Measurements from ENCODE around the gene FOSB. TPM values are rescaled to one million over a fixed set of nuclear protein-coding genes. Genes with fewer than 3 reads are reported as not detected.

FOSB gene
- total and polyA plus RNA-seq, 2 experiments from 2014 or later: 8.3 to 11.9 TPM

DNA sequence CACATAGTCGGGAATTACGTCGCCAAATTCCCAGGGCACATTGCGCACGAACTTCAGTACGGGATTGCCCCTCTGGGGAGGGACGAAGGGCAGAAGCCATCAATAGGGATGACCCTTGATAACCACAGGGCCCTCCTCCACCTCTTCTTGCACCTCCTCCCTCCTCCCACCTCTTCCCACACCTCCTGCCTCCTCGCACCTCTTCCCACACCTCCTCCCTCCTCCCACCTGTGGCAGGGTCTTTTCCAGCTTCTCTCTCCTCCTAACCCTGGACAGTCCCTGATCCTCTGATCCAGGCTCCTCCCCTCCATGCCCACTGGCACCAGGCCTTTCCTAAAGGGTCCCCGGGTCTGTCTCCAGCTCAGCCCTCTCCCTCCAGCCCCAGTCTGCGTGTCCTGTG is 47.4 kb upstream of the FOSB start:
- no peak for TF ChIP-seq EZH2 (IDR thresholded peaks at IDR 0.05; ENCODE audit: insufficient read depth, poor library complexity, severe bottlenecking)
- no peak for TF ChIP-seq EZH2phosphoT487 (IDR thresholded peaks at IDR 0.05; ENCODE audit: insufficient read depth, low read depth)
- Histone ChIP-seq H3K4me3 (no peak overlapping the region), H3K36me3 (ENCODE audit: low read depth) (peaks cover 15% of the 10 kb centered on the region; the same call in 1 of the 2 replicates), H2AFZ (no peak overlapping the region), H3K9me3 (ENCODE audit: low read depth) (no peaks in the 10 kb centered on the region), H3K9me2 (ENCODE audit: insufficient read depth) (no peaks in the 10 kb centered on the region), H3K9ac (no peak overlapping the region), H3F3A (ENCODE audit: insufficient read depth) (peaks cover 9% of the 10 kb centered on the region), H3K4me1 (ENCODE audit: insufficient read depth) (peaks cover 29% of the 10 kb centered on the region), H3K27ac (no peak overlapping the region), H3K4me2 (ENCODE audit: unreplicated experiment) (no peak overlapping the region), H3K79me2 (ENCODE audit: insufficient read depth) (peaks cover 21% of the 10 kb centered on the region), H4K20me1 (ENCODE audit: insufficient read depth) (no peaks in the 10 kb centered on the region), H3K27me3 (replicated peaks; ENCODE audit: insufficient read depth) (no peaks in the 10 kb centered on the region)
- no peak for DNase-seq
- in situ Hi-C loops (cut with MboI): no loop called here
- 84 to 87% methylated on average over 9 to 10 of the region's 10 CpGs for WGBS, 2 experiments (ENCODE audit: low coverage in 1 of 2, low lambda C conversion rate in 2 of 2, missing lambda C conversion rate in 2 of 2)

DNA sequence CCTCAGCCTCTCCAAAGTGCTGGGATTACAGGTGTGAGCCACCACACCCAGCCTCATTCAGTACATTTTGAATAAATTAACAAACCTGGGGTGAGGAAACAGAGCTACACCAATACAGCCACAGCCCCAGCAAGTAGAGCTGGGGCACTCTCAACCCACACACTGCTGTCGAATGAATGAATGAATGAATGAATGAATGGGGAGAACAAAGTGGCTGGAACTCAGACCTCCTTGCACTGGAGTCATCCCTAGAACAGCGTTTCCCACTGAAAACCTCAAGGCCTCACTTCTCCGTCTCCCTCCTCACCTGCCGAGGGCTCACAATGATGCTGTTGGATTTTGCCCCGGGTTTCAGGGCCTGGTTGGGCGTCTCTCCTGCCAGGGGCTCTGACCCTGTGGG is 46.9 kb upstream of the FOSB start:
- Histone ChIP-seq H3K4me3 (no peak overlapping the region), H2AFZ (no peak overlapping the region), H3K36me3 (ENCODE audit: low read depth) (peaks cover 15% of the 10 kb centered on the region; the same call in 1 of the 2 replicates), H3K4me2 (ENCODE audit: unreplicated experiment) (no peak overlapping the region), H3K4me1 (ENCODE audit: insufficient read depth) (peaks cover 33% of the 10 kb centered on the region), H3K79me2 (ENCODE audit: insufficient read depth) (peaks cover 21% of the 10 kb centered on the region), H4K20me1 (ENCODE audit: insufficient read depth) (no peaks in the 10 kb centered on the region), H3K27me3 (replicated peaks; ENCODE audit: insufficient read depth) (no peaks in the 10 kb centered on the region), H3K9ac (no peak overlapping the region), H3K9me3 (ENCODE audit: low read depth) (no peaks in the 10 kb centered on the region), H3K9me2 (ENCODE audit: insufficient read depth) (no peaks in the 10 kb centered on the region), H3F3A (ENCODE audit: insufficient read depth) (peaks cover 14% of the 10 kb centered on the region), H3K27ac (no peak overlapping the region)
- WGBS, 2 experiments (ENCODE audit: low coverage in 1 of 2, low lambda C conversion rate in 2 of 2, missing lambda C conversion rate in 2 of 2): 88 to 95% methylated on average over 6 of the region's 6 CpGs
- TF ChIP-seq EZH2phosphoT487 (IDR thresholded peaks at IDR 0.05; ENCODE audit: insufficient read depth, low read depth) (no peak), EZH2 (IDR thresholded peaks at IDR 0.05; ENCODE audit: insufficient read depth, poor library complexity, severe bottlenecking) (no peak)
- DNase-seq: no peak
- in situ Hi-C loops (cut with MboI): no loop called here

GRCh38 chr19:45421947-45422498 is 45.8 kb upstream of the FOSB start:
- Histone ChIP-seq H3K79me2 (ENCODE audit: insufficient read depth) (peaks cover 21% of the 10 kb centered on the region), H3K27ac (no peak overlapping the region), H3K9ac (0 out of 2 replicates have a peak overlapping the region, but pooled peaks have one; percentile 4), H3K27me3 (replicated peaks; ENCODE audit: insufficient read depth) (no peaks in the 10 kb centered on the region), H3K36me3 (ENCODE audit: low read depth) (peaks cover 12% of the 10 kb centered on the region; the same call in 1 of the 2 replicates), H4K20me1 (ENCODE audit: insufficient read depth) (no peaks in the 10 kb centered on the region), H3K4me3 (peak overlapping the region; percentile 84), H3K9me2 (ENCODE audit: insufficient read depth) (no peaks in the 10 kb centered on the region), H3K4me1 (ENCODE audit: insufficient read depth) (peaks cover 30% of the 10 kb centered on the region), H3F3A (ENCODE audit: insufficient read depth) (peaks cover 16% of the 10 kb centered on the region), H3K9me3 (ENCODE audit: low read depth) (no peaks in the 10 kb centered on the region), H3K4me2 (ENCODE audit: unreplicated experiment) (peak overlapping the region; percentile 69), H2AFZ (no peak overlapping the region)
- 55 to 56% methylated on average over 6 of the region's 6 CpGs for WGBS, 2 experiments (ENCODE audit: low coverage in 1 of 2, low lambda C conversion rate in 2 of 2, missing lambda C conversion rate in 2 of 2)
- in situ Hi-C loops (cut with MboI): no loop called here
- TF ChIP-seq EZH2 (IDR thresholded peaks at IDR 0.05; ENCODE audit: insufficient read depth, poor library complexity, severe bottlenecking): no peak
- TF ChIP-seq EZH2phosphoT487 (IDR thresholded peaks at IDR 0.05; ENCODE audit: insufficient read depth, low read depth): no peak
- no peak for DNase-seq

- peaks cover 21% of the 10 kb centered on the region for H3K79me2 ChIP-seq (ENCODE audit: insufficient read depth)
- H3K9ac ChIP-seq: peak overlapping the region; percentile 90
- DNase-seq: no peak
- H2AFZ ChIP-seq: peak overlapping the region; percentile 45
- H3K4me1 ChIP-seq (ENCODE audit: insufficient read depth): peaks cover 34% of the 10 kb centered on the region
- H3K4me3 ChIP-seq: peak overlapping the region; percentile 84
- 6% methylated on average over 13 to 20 of the region's 20 CpGs for WGBS, 2 experiments (ENCODE audit: low coverage in 1 of 2, low lambda C conversion rate in 2 of 2, missing lambda C conversion rate in 2 of 2)
- no peaks in the 10 kb centered on the region for H3K9me2 ChIP-seq (ENCODE audit: insufficient read depth)
- peaks cover 3% of the 10 kb centered on the region; the same call in 1 of the 2 replicates for H3K36me3 ChIP-seq (ENCODE audit: low read depth)
- no peaks in the 10 kb centered on the region for H3K27me3 ChIP-seq (replicated peaks; ENCODE audit: insufficient read depth)
- no peaks in the 10 kb centered on the region for H3K9me3 ChIP-seq (ENCODE audit: low read depth)
- no peaks in the 10 kb centered on the region for H4K20me1 ChIP-seq (ENCODE audit: insufficient read depth)
- peak overlapping the region; percentile 86 for H3K27ac ChIP-seq
- in situ Hi-C loops (cut with MboI): no loop called here
- peaks cover 16% of the 10 kb centered on the region for H3F3A ChIP-seq (ENCODE audit: insufficient read depth)
- H3K4me2 ChIP-seq (ENCODE audit: unreplicated experiment): peak overlapping the region; percentile 69
- TF ChIP-seq EZH2 (IDR thresholded peaks at IDR 0.05; ENCODE audit: insufficient read depth, poor library complexity, severe bottlenecking): no peak
- TF ChIP-seq EZH2phosphoT487 (IDR thresholded peaks at IDR 0.05; ENCODE audit: insufficient read depth, low read depth): no peak
Measured at GRCh38 chr19:45423033-45423588, 44.7 kb upstream of the FOSB start.
